Tibial nerve (tissue), 3 donors: ENCODE measurements around the gene CALHM6.

ENCODE experiments used
- POLR2A ChIP-seq, 2 donors: fragments of 450-650 bp; IDR thresholded peaks; one replicate each; pipeline ENCODE4 v1.6.1; 2017; ENCODE audit warnings: antibody characterized with exemption in 2 of 2, mild to moderate bottlenecking in 2 of 2, moderate library complexity in 2 of 2
- TF ChIP-seq, protein P1 (sequence below), 5 experiments: fragments of 200-600 bp in 3 of 5; fragments of 450-650 bp in 2 of 5; sonication (generic) in 3 of 5; IDR thresholded peaks; one replicate each; pipeline ENCODE4 v1.5.1; 2016 to 2019; ENCODE audit warnings: antibody characterized with exemption in 5 of 5, mild to moderate bottlenecking in 3 of 5, moderate library complexity in 2 of 5

- TF ChIP-seq, protein P1, sequence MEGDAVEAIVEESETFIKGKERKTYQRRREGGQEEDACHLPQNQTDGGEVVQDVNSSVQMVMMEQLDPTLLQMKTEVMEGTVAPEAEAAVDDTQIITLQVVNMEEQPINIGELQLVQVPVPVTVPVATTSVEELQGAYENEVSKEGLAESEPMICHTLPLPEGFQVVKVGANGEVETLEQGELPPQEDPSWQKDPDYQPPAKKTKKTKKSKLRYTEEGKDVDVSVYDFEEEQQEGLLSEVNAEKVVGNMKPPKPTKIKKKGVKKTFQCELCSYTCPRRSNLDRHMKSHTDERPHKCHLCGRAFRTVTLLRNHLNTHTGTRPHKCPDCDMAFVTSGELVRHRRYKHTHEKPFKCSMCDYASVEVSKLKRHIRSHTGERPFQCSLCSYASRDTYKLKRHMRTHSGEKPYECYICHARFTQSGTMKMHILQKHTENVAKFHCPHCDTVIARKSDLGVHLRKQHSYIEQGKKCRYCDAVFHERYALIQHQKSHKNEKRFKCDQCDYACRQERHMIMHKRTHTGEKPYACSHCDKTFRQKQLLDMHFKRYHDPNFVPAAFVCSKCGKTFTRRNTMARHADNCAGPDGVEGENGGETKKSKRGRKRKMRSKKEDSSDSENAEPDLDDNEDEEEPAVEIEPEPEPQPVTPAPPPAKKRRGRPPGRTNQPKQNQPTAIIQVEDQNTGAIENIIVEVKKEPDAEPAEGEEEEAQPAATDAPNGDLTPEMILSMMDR (IDR thresholded peaks at IDR 0.05): no peak
- TF ChIP-seq POLR2A (IDR thresholded peaks at IDR 0.05): no peak
Measured at GRCh38 chr6:116461331-116461931, at the start of gene CALHM6.
